NCI-H1417 (cell line): ENCODE measurements around the gene SLC6A20.

Experiments
- DNase-seq, 3 experiments: peaks; one replicate each; lab custom pipeline; 2025; lab: John Stamatoyannopoulos, UW

The SLC6A20 gene

GRCh38 chr3:45719655-45720487 is 76.5 kb downstream of the SLC6A20 start:
- peak in 1 of 3 experiments; percentile 37 for DNase-seq

GRCh38 chr3:45716790-45717336 is 79.5 kb downstream of the SLC6A20 start:
- no peak for DNase-seq

DNA sequence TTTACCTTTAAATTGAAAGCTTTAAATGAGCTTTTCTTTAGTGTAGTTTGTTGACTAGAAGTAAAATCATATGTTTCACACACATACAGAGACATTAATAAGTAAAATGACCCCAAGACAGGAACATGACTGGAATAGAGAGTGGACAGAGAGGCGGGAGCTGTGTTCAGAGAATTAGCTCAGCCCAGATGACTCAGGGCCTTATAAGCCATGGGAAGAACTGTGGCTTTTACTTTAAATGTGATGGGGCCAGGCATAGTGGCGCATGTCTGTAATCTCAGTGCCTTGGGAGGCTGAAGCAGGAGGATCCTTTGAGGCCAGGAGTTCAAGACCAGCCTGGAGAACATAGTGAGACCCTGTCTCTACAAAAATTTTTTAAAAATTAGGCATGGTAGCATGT is 80.4 kb downstream of the SLC6A20 start:
- DNase-seq: no peak

DNA sequence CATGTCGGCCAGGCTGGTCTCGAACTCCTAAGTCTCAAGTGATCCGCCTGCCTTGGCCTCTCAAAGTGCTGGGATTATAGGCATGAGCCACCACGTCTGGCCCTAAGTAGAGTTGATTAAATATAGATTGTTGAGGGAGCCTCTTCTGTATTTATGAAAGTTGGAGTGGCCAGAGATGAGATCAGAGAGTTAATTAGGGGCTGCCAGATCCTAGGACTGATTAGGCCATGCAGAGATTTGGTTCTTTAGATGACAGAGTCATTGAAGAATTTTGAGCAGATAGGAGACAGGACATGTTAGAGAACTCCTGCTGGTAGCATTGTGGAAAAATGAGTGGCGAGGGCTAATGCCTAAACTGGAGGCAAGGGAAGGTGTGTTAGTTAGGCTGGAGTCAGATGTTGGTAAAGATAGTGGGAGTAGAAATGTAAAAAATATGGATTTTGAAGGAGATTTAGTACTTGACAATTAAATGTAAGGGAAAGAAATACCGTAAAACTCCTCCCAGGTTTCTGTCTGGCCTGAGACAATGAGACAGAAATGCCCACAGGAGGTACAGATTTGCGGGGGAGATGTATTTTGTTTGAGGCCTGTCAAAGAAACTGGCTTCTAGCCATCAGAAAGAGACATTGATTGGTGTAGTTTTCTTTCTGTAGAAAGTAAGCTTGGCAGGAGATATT is 83.8 kb downstream of the SLC6A20 start:
- no peak for DNase-seq

- no peak for DNase-seq
Measured at GRCh38 chr3:45711931-45712330, 84.4 kb downstream of the SLC6A20 start.

- no peak for DNase-seq
Measured at GRCh38 chr3:45705839-45706808, 90.2 kb downstream of the SLC6A20 start.
